UCSD-AML1 (cell line): Measurements from ENCODE around the gene MACO1.

Source experiments
- DNase-seq: peaks from one replicate; lab custom pipeline; 2025; ENCODE audit not compliant: unreplicated experiment; lab: John Stamatoyannopoulos, UW

MACO1 gene

GRCh38 chr1:25540750-25541342, 110.1 kb downstream of the MACO1 start:
- DNase-seq: no peak

GRCh38 chr1:25541425-25541824, 110.7 kb downstream of the MACO1 start:
- no peak for DNase-seq

- DNase-seq: no peak
These were observed 111.4 kb downstream of the MACO1 start for GRCh38 chr1:25541889-25542658.

- DNase-seq: no peak
These were observed 112.3 kb downstream of the MACO1 start for GRCh38 chr1:25543005-25543424.

- peak; percentile 85 for DNase-seq
These were observed 112.9 kb downstream of the MACO1 start, which contains the start of gene LDLRAP1 for GRCh38 chr1:25543425-25544242. LDLRAP1 (plus strand) TSS chr1:25543606; CDS start chr1:25543699, 93 bp downstream.

- no peak for DNase-seq
These were observed 113.6 kb downstream of the MACO1 start for GRCh38 chr1:25544243-25544764.

- no peak for DNase-seq
These were observed 114.1 kb downstream of the MACO1 start for GRCh38 chr1:25544819-25545218.

GRCh38 chr1:25545767-25546166, 115.1 kb downstream of the MACO1 start:
- DNase-seq: no peak

- DNase-seq: no peak
These were observed 115.5 kb downstream of the MACO1 start for GRCh38 chr1:25546193-25546592.

- no peak for DNase-seq
These were observed 117.9 kb downstream of the MACO1 start for GRCh38 chr1:25548601-25549000.

- peak; percentile 86 for DNase-seq
These were observed 118.8 kb downstream of the MACO1 start for GRCh38 chr1:25549273-25550154.
